ENCODE data around the gene CFAP210. TPM values are rescaled to one million over a fixed set of nuclear protein-coding genes. Genes with fewer than 3 reads are reported as not detected.

CFAP210 gene
- total RNA-seq, 1 donor from 2014 or later: 0.32 TPM

- Mint-ChIP-seq H3K27me3 (ENCODE audit: unreplicated experiment) (peaks cover 2% of the 10 kb centered on the region), H3K9me3 (ENCODE audit: unreplicated experiment) (peaks cover 1% of the 10 kb centered on the region), H3K4me1 (ENCODE audit: low read depth, unreplicated experiment) (no peaks in the 10 kb centered on the region), H3K36me3 (ENCODE audit: unreplicated experiment) (peaks cover 14% of the 10 kb centered on the region), H3K4me3 (ENCODE audit: unreplicated experiment) (no peak overlapping the region), H3K27ac (ENCODE audit: unreplicated experiment) (no peak overlapping the region)
- TF ChIP-seq CTCF (IDR thresholded peaks at IDR 0.05; ENCODE audit: partially characterized antibody, unreplicated experiment): no peak
- DNase-seq: no peak
Observed at GRCh38 chr2:169684135-169684565, 10.1 kb downstream of the CFAP210 start.

DNA sequence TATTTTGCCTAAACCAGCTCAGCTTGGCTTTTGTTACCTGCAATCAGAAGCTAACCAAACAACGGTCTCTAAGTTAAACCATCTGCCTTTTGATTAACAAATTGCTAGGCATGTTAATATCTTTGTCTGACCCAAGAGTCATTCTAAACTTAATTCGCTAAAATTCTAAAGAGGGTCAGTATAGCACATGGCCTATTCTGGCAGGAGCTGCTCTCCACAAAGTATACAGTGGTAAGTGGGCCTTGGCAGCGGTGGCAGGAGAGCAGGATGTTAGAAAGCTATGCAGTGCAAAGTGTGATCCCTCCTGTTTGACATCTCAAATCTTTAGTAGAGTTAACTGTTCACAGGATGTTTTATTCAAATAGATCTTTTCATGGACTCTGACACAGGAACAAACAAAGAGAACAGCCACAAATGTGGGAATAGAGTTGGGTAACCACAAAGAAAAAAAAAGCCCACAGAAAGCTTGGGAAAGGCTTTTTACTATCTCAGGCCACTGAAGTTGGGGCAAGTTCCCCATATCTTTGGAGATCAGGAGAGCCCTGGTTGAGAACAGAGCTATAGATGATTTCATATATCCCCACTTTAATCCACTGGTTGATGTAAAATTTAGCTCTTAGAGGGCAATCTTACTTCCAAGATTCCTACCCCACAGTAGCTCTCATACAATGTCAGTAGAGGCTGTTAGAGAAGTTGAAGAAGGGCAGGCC lies 10.6 kb downstream of the CFAP210 start:
- Mint-ChIP-seq H3K9me3 (ENCODE audit: unreplicated experiment) (peaks cover 1% of the 10 kb centered on the region), H3K36me3 (ENCODE audit: unreplicated experiment) (peaks cover 11% of the 10 kb centered on the region), H3K4me3 (ENCODE audit: unreplicated experiment) (no peak overlapping the region), H3K4me1 (ENCODE audit: low read depth, unreplicated experiment) (no peaks in the 10 kb centered on the region), H3K27me3 (ENCODE audit: unreplicated experiment) (peaks cover 2% of the 10 kb centered on the region), H3K27ac (ENCODE audit: unreplicated experiment) (no peak overlapping the region)
- DNase-seq: no peak
- no peak for TF ChIP-seq CTCF (IDR thresholded peaks at IDR 0.05; ENCODE audit: partially characterized antibody, unreplicated experiment)

GRCh38 chr2:169683054-169683424 lies 11.2 kb downstream of the CFAP210 start:
- TF ChIP-seq CTCF (IDR thresholded peaks at IDR 0.05; ENCODE audit: partially characterized antibody, unreplicated experiment): no peak
- H3K4me3 Mint-ChIP-seq (ENCODE audit: unreplicated experiment): no peak overlapping the region
- H3K9me3 Mint-ChIP-seq (ENCODE audit: unreplicated experiment): peaks cover 1% of the 10 kb centered on the region
- no peak overlapping the region for H3K27ac Mint-ChIP-seq (ENCODE audit: unreplicated experiment)
- peaks cover 2% of the 10 kb centered on the region for H3K27me3 Mint-ChIP-seq (ENCODE audit: unreplicated experiment)
- H3K36me3 Mint-ChIP-seq (ENCODE audit: unreplicated experiment): peaks cover 6% of the 10 kb centered on the region
- DNase-seq: no peak
- no peaks in the 10 kb centered on the region for H3K4me1 Mint-ChIP-seq (ENCODE audit: low read depth, unreplicated experiment)

- no peaks in the 10 kb centered on the region for H3K4me1 Mint-ChIP-seq (ENCODE audit: low read depth, unreplicated experiment)
- no peaks in the 10 kb centered on the region for H3K36me3 Mint-ChIP-seq (ENCODE audit: unreplicated experiment)
- peaks cover 1% of the 10 kb centered on the region for H3K9me3 Mint-ChIP-seq (ENCODE audit: unreplicated experiment)
- no peak overlapping the region for H3K4me3 Mint-ChIP-seq (ENCODE audit: unreplicated experiment)
- no peaks in the 10 kb centered on the region for H3K27me3 Mint-ChIP-seq (ENCODE audit: unreplicated experiment)
- DNase-seq: no peak
- TF ChIP-seq CTCF (IDR thresholded peaks at IDR 0.05; ENCODE audit: partially characterized antibody, unreplicated experiment): no peak
- H3K27ac Mint-ChIP-seq (ENCODE audit: unreplicated experiment): no peak overlapping the region
Observed at GRCh38 chr2:169676850-169677249, 17.4 kb downstream of the CFAP210 start.

GRCh38 chr2:169676357-169676756 lies 17.8 kb downstream of the CFAP210 start:
- Mint-ChIP-seq H3K9me3 (ENCODE audit: unreplicated experiment) (peaks cover 1% of the 10 kb centered on the region), H3K27ac (ENCODE audit: unreplicated experiment) (no peak overlapping the region), H3K4me3 (ENCODE audit: unreplicated experiment) (no peak overlapping the region), H3K4me1 (ENCODE audit: low read depth, unreplicated experiment) (no peaks in the 10 kb centered on the region), H3K36me3 (ENCODE audit: unreplicated experiment) (no peaks in the 10 kb centered on the region), H3K27me3 (ENCODE audit: unreplicated experiment) (no peaks in the 10 kb centered on the region)
- TF ChIP-seq CTCF (IDR thresholded peaks at IDR 0.05; ENCODE audit: partially characterized antibody, unreplicated experiment): no peak
- no peak for DNase-seq
